ENCODE data around the gene ZNF184. TPM values are rescaled to one million over a fixed set of nuclear protein-coding genes. Genes with fewer than 3 reads are reported as not detected.

The ZNF184 gene
- total and polyA plus RNA-seq, 9 of the 15 experiments (the other 6 are each of a cell fraction or from before 2014, with no cell fraction given) = 7.6 to 22.2 (median 12.8) TPM

DNA sequence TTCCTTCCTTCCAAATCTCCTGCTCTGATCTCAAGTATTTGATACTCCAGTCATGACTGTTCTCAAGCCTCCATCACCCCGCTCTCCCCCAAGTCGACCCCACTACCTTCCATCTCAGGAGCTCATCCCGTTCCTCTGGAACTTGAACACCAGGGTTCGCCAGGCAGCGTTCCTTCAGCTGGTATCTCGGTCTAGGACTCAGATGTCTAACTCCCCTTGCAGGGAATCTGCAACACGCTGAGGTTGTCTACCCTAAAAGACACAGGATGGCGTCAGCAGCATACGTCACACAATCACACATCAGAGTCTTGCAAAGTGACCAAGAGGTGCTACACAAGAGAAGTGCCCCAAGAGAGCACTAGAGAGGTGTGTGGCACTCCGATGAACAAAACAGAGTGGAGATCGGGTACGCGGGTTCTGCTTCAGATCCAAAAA is 706 bp downstream of the ZNF184 start (continued):
- peak in 1 of 2 experiments; percentile 63; a peak in 1 of 4 replicates for TF ChIP-seq ZNF318 (IDR thresholded peaks at IDR 0.05; ENCODE audit: borderline replicate concordance in 1 of 2, low read depth in 1 of 2)
- 0 out of 4 replicates have a peak, but pooled peaks of 1 of the 2 experiments have one; percentile 25 for TF ChIP-seq RAD21 (CRISPR knock-in tag; conservative IDR thresholded peaks at IDR 0.05 in 1 of 2, IDR thresholded peaks at IDR 0.05 in 1 of 2)
- no peak for TF ChIP-seq OTX1 (CRISPR knock-in tag; IDR thresholded peaks at IDR 0.05)
- TF ChIP-seq, protein P1, sequence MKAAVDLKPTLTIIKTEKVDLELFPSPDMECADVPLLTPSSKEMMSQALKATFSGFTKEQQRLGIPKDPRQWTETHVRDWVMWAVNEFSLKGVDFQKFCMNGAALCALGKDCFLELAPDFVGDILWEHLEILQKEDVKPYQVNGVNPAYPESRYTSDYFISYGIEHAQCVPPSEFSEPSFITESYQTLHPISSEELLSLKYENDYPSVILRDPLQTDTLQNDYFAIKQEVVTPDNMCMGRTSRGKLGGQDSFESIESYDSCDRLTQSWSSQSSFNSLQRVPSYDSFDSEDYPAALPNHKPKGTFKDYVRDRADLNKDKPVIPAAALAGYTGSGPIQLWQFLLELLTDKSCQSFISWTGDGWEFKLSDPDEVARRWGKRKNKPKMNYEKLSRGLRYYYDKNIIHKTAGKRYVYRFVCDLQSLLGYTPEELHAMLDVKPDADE (conservative IDR thresholded peaks at IDR 0.05; ENCODE audit: control insufficient read depth, low read depth, low read length) = no peak
- no peak for TF ChIP-seq THAP12 (CRISPR knock-in tag; IDR thresholded peaks at IDR 0.05)
- peak; percentile 6; the same call in 1 of the 2 replicates for TF ChIP-seq PHB2 (IDR thresholded peaks at IDR 0.05; ENCODE audit: low read depth)
- 0 out of 2 replicates have a peak, but pooled peaks have one; percentile 9 for TF ChIP-seq ZNF592 (IDR thresholded peaks at IDR 0.05)
- no peak for TF ChIP-seq NRF1 (conservative IDR thresholded peaks at IDR 0.05 in 1 of 2, IDR thresholded peaks at IDR 0.05 in 1 of 2)
- TF ChIP-seq ZNF76 (CRISPR knock-in tag; IDR thresholded peaks at IDR 0.05; ENCODE audit: borderline replicate concordance) = no peak
- TF ChIP-seq U2AF1 (optimal IDR thresholded peaks at IDR 0.05; ENCODE audit: low read depth, low read length) = no peak
- TF ChIP-seq LEF1 (IDR thresholded peaks at IDR 0.05) = no peak

Data from K562 (cell line).